A673 (cell line): ENCODE measurements around the gene CLCN7.
"Not testable (repeated sequence)": the region's sequence is repeated elsewhere in the genome, so short reads cannot be mapped to it uniquely, and the experiment has no call there.

Experiments
- CTCF ChIP-seq: fragments of 300-800, 200-600 bp; sonication (generic); conservative IDR thresholded peaks from 2 replicates; pipeline ENCODE4 v1.5.1; 2017; ENCODE audit warnings: low read depth, mild to moderate bottlenecking, antibody characterized with exemption, low read length, moderate library complexity, mixed read lengths
- EZH2 ChIP-seq: fragments of 200-600 bp; sonication (generic); IDR thresholded peaks from 2 replicates; pipeline ENCODE4 v1.6.1; 2017; ENCODE audit warnings: borderline replicate concordance, low read depth, mild to moderate bottlenecking, mixed read lengths, antibody characterized with exemption, low read length; ENCODE audit not compliant: poor library complexity, severe bottlenecking

- not testable (repeated sequence) for TF ChIP-seq CTCF, EZH2
Measured at GRCh38 chr16:1469141-1469540, 5.7 kb downstream of the CLCN7 start.
